Sigmoid colon (tissue), 4 donors: ENCODE data around the gene PLG.
"Not testable (repeated sequence)": the region's sequence is repeated elsewhere in the genome, so short reads cannot be mapped to it uniquely, and the experiment has no call there.

Experiments
- CTCF ChIP-seq, 4 experiments: fragments of 450-650 bp in 3 of 4; fragments of 200-600 bp in 1 of 4; IDR thresholded peaks; one replicate each; pipeline ENCODE4 v1.5.1; 2016 to 2019; ENCODE audit warnings: antibody characterized with exemption in 4 of 4, mild to moderate bottlenecking in 3 of 4, moderate library complexity in 2 of 4
- POLR2A ChIP-seq, 2 donors: fragments of 450-650 bp; IDR thresholded peaks; one replicate each; pipeline ENCODE4 v1.6.1; 2016; ENCODE audit warnings: antibody characterized with exemption in 2 of 2, mild to moderate bottlenecking in 2 of 2, moderate library complexity in 2 of 2
- POLR2AphosphoS5 ChIP-seq, 4 donors: sonication (generic); formaldehyde crosslinking; IDR thresholded peaks; one replicate each; pipeline ENCODE4 v1.6.1; 2017; ENCODE audit warnings: antibody characterized with exemption in 4 of 4

GRCh38 chr6:160708993-160709392 is 6.9 kb downstream of the PLG start:
- TF ChIP-seq POLR2A, POLR2AphosphoS5, CTCF (IDR thresholded peaks at IDR 0.05): not testable (repeated sequence)
